K562 (cell line): ENCODE data around the gene CCL4. TPM values are rescaled to one million over a fixed set of nuclear protein-coding genes. Genes with fewer than 3 reads are reported as not detected.

Experiments used
- ATAC-seq: fragments of 200-7000 bp; cut with Tn5 transposase; 3 replicates; pipeline ENCODE4 v1.9.1; 2020; ENCODE audit warnings: moderate library complexity
- BruUV-seq: library from RNA; stranded (reverse); fragments of 400-500 nt; replicated peaks from 2 replicates; lab custom pipeline; 2021; lab: Mats Ljungman, UMichigan
- CTCF ChIA-PET: fragments of 300-600 bp; formaldehyde crosslinking; extraction: SDS; loops from one replicate; lab custom pipeline; 2021; ENCODE audit warnings: low intra/inter-chr PET ratio; lab: Yijun Ruan, JAX
- POLR2A ChIA-PET: fragments of 300-600, 350-650 bp; sonication (Branson Sonifier 250); formaldehyde crosslinking; extraction: SDS; loops from one replicate; lab custom pipeline; 2021; ENCODE audit warnings: antibody characterized with exemption, inconsistent platforms; lab: Yijun Ruan, JAX
- DNase-seq, 4 experiments: peaks; one replicate each; pipeline versions ENCODE4 v3.0.0 to v3.0.0-alpha.2; 2011 to 2018; ENCODE audit warnings: low spot score in 3 of 4, mixed read lengths in 3 of 4; ENCODE audit errors: extremely low read depth in 1 of 4
- FAIRE-seq: peaks from 2 replicates; lab custom pipeline; 2011; peaks lifted over from hg19 to GRCh38; lab: Jason Lieb, UNC
- H2AFZ ChIP-seq: 2 replicates; pipeline ENCODE4 v1.6.0; 2011; ENCODE audit warnings: low read depth, low read length, control low read depth, inconsistent platforms
- H3K27ac ChIP-seq: fragments of 200-600 bp; 3 replicates; pipeline ENCODE4 v1.8.0; 2011; ENCODE audit warnings: low read depth, mild to moderate bottlenecking, control low read depth, inconsistent platforms, low read length, moderate library complexity, mixed read lengths; ENCODE audit errors: extremely low read depth
- H3K27me3 ChIP-seq, 2 experiments: fragments of 300-600 bp in 1 of 2; 2 replicates in 1 of 2; 3 replicates in 1 of 2; pipeline versions ENCODE4 v1.6.0 to v1.8.0; 2011; ENCODE audit warnings: inconsistent platforms in 2 of 2, low read length in 2 of 2, mild to moderate bottlenecking in 1 of 2, mixed read lengths in 1 of 2, moderate library complexity in 1 of 2; ENCODE audit not compliant: control insufficient read depth in 2 of 2, insufficient read depth in 2 of 2
- H3K36me3 ChIP-seq: fragments of 300-600 bp; 3 replicates; pipeline ENCODE4 v1.8.0; 2011; ENCODE audit warnings: mild to moderate bottlenecking, low read length, inconsistent platforms; ENCODE audit not compliant: control insufficient read depth, insufficient read depth
- H3K4me1 ChIP-seq, 2 experiments: fragments of 200-600 bp in 1 of 2; replicated peaks in 1 of 2; 2 replicates in 1 of 2; 3 replicates in 1 of 2; pipeline versions ENCODE4 v1.5.1 to v1.8.0; 2011; ENCODE audit warnings: inconsistent platforms in 2 of 2, low read length in 2 of 2, mild to moderate bottlenecking in 1 of 2, mixed read lengths in 1 of 2, moderate library complexity in 1 of 2; ENCODE audit not compliant: control insufficient read depth in 2 of 2, insufficient read depth in 2 of 2
- H3K4me2 ChIP-seq: 2 replicates; pipeline ENCODE4 v1.6.1; 2011; ENCODE audit warnings: low read length, control low read depth, inconsistent platforms, mixed read lengths; ENCODE audit not compliant: insufficient read depth
- H3K4me3 ChIP-seq: fragments of 200-600 bp; sonication (generic), shearing (Covaris generic); 2 replicates; pipeline ENCODE4 v1.5.1; 2016; ENCODE audit warnings: control low read depth, inconsistent platforms
- H3K79me2 ChIP-seq: fragments of 200-600 bp; 3 replicates; pipeline ENCODE4 v1.8.0; 2011; ENCODE audit warnings: low read length, inconsistent platforms; ENCODE audit not compliant: control insufficient read depth, insufficient read depth
- H3K9ac ChIP-seq, 2 experiments: 2 replicates each; pipeline versions ENCODE4 v1.6.0 to v1.6.1; 2011; ENCODE audit warnings: low read depth in 2 of 2, low read length in 2 of 2, control low read depth in 1 of 2, inconsistent platforms in 1 of 2, mild to moderate bottlenecking in 1 of 2, mixed read lengths in 1 of 2; ENCODE audit not compliant: insufficient read depth in 1 of 2
- H3K9me1 ChIP-seq: one replicate; pipeline ENCODE4 v1.6.0; 2011; ENCODE audit warnings: inconsistent platforms, mild to moderate bottlenecking, low read length, moderate library complexity; ENCODE audit not compliant: control insufficient read depth, insufficient read depth
- H3K9me3 ChIP-seq: replicated peaks from 2 replicates; pipeline ENCODE4 v1.5.1; 2011; ENCODE audit warnings: low read depth, low read length, inconsistent platforms; ENCODE audit not compliant: control insufficient read depth, insufficient read depth
- H4K20me1 ChIP-seq: replicated peaks from 2 replicates; pipeline ENCODE4 v1.6.1; 2011; ENCODE audit warnings: low read length, inconsistent platforms, mixed read lengths; ENCODE audit not compliant: control insufficient read depth, insufficient read depth
- BRCA1 ChIP-seq, 2 experiments: fragments of 450-650 bp in 1 of 2; sonication (generic) in 1 of 2; formaldehyde crosslinking in 1 of 2; IDR thresholded peaks; 2 replicates each; pipeline versions ENCODE4 v1.5.0 to v1.6.1; 2017 to 2020; ENCODE audit warnings: mild to moderate bottlenecking in 1 of 2, missing genetic modification reagents in 1 of 2
- EGR1 ChIP-seq: fragments of 450-650 bp; conservative IDR thresholded peaks from 2 replicates; pipeline ENCODE4 v1.6.1; 2017; ENCODE audit warnings: mild to moderate bottlenecking
- EHMT2 ChIP-seq: fragments of 450-650 bp; IDR thresholded peaks from 2 replicates; pipeline ENCODE4 v1.6.1; 2018; ENCODE audit warnings: antibody characterized with exemption
- MEF2A ChIP-seq: IDR thresholded peaks from 2 replicates; pipeline ENCODE4 v1.6.1; 2011; ENCODE audit warnings: low read depth, mild to moderate bottlenecking, low read length, moderate library complexity; ENCODE audit not compliant: control insufficient read depth
- RAD21 ChIP-seq, 2 experiments: fragments of 250-450 bp in 1 of 2; fragments of 450-650 bp in 1 of 2; sonication (Bioruptor Pico) in 1 of 2; formaldehyde crosslinking in 1 of 2; IDR thresholded peaks in 1 of 2; conservative IDR thresholded peaks in 1 of 2; 2 replicates each; pipeline versions ENCODE4 v1.4.0 to v1.8.0; 2020 to 2022; ENCODE audit warnings: mild to moderate bottlenecking in 2 of 2, moderate library complexity in 1 of 2
- SMAD3 ChIP-seq: fragments of 450-650 bp; formaldehyde crosslinking; conservative IDR thresholded peaks from 2 replicates; pipeline ENCODE4 v1.4.0; 2020; ENCODE audit warnings: mild to moderate bottlenecking
- SMC3 ChIP-seq: conservative IDR thresholded peaks from 2 replicates; pipeline ENCODE4 v1.6.1; 2011; ENCODE audit warnings: low read depth, low read length, improper control_type of control experiment; ENCODE audit not compliant: insufficient read depth
- SUPT5H ChIP-seq: fragments of 450-650 bp; IDR thresholded peaks from 2 replicates; pipeline ENCODE4 v1.6.1; 2016
- ZNF263 ChIP-seq: sonication (generic); formaldehyde crosslinking; IDR thresholded peaks from 2 replicates; pipeline ENCODE4 v1.8.0; 2022; ENCODE audit warnings: mild to moderate bottlenecking, missing genetic modification reagents, borderline replicate concordance
- WGBS: fragments of 100-300 bp; shearing (Covaris generic); methylation state at CpG from one replicate; pipeline ENCODE4 v1.1.6; 2016; ENCODE audit warnings: low coverage, mixed read lengths; ENCODE audit not compliant: insufficient coverage; ENCODE audit errors: missing lambda C conversion rate; 5-methylcytosine and 5-hydroxymethylcytosine counted together
- in situ Hi-C: fragments of 300-500 bp; cut with MboI; formaldehyde crosslinking; loops from 4 replicates; pipeline ENCODE4 v1.15.0; 2018; ENCODE audit warnings: inconsistent platforms, mixed read lengths
- intact Hi-C: fragments of 100-400 bp; cut with micrococcal nuclease; formaldehyde crosslinking; loops from 2 replicates; pipeline ENCODE4 v1.14.2; 2022
- polyA plus RNA-seq, 8 experiments: library from polyadenylated mRNA; depleted of rRNA in 4 of 8; stranded (reverse) in 5 of 8; unstranded in 3 of 8; fragments of >200 nt; fragmentation: Nextera tagmentation in 2 of 8; fragmentation: Illumina TruSeq in 1 of 8; extraction: Ambion mirVana in 2 of 8; extraction: Trizol in 1 of 8; gene quantifications; 2 replicates each; pipeline versions ENCODE4 v1.2.1 to v1.2.3, GENCODE V29; 2011 to 2014; ENCODE audit warnings: inconsistent platforms in 1 of 8, missing spikeins in 1 of 8
- total RNA-seq, 7 experiments: library from RNA; depleted of rRNA in 6 of 7; stranded (reverse); fragments of >200 nt in 6 of 7; fragmentation: Illumina TruSeq in 2 of 7; extraction: Trizol in 2 of 7; gene quantifications; 2 replicates each; pipeline versions ENCODE4 v1.2.1 to v1.2.3, GENCODE V29; 2011 to 2021; ENCODE audit warnings: low replicate concordance in 1 of 7
- TF ChIP-seq, protein P1 (sequence below), 3 experiments: fragments of 200-800 bp in 1 of 3; sonication (Bioruptor generic) in 1 of 3; sonication (generic) in 1 of 3; formaldehyde crosslinking in 1 of 3; IDR thresholded peaks; 2 replicates each; pipeline versions ENCODE4 v1.6.1 to v1.8.0; 2016 to 2022; ENCODE audit warnings: mild to moderate bottlenecking in 2 of 3, missing compliant biosample characterization in 2 of 3, missing genetic modification characterization in 2 of 3, missing genetic modification reagents in 1 of 3
- TF ChIP-seq, protein P2 (sequence below), 2 experiments: fragments of 450-650 bp; formaldehyde crosslinking in 1 of 2; IDR thresholded peaks; 2 replicates each; pipeline versions ENCODE4 v1.4.0 to v1.6.1; 2014 to 2020; ENCODE audit warnings: mild to moderate bottlenecking in 2 of 2, borderline replicate concordance in 1 of 2, low read depth in 1 of 2

The CCL4 gene
- total and polyA plus RNA-seq, 9 of the 15 experiments (the other 6 are each of a cell fraction or from before 2014, with no cell fraction given) = 0.91 TPM; not detected in 8

DNA sequence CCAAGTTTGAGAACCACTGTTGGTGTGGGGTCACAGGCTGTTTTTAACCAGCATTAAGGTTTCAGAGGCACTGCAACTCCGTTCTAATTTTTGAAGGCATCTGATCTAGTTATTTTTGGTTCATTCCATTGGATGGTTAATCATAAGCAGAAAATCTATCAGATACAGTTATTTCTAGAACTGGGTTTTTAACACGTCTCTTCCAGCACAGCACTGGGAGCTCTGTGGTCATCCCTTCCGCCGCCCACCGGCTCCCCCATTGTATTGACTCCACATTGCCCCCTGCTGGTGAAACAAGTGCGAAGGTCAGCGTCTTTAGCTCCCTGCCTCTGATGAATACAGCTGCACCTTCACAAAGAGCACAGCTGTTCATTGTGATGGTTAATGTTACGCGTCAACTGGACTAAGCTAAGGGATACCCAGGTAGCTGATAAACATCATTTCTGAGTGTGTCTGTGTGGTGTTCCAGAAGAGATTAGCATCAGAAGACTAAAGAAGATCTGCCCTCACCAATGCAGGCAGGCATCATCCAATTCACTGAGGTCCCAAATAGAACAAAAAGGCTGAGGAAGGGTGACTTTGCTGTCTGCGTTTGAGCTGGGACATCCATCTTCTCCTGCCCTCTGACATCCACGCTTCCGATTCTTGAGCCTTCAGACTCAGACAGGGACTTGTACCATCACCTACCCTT, 31.1 kb upstream of the CCL4 start:
- H3K4me3 ChIP-seq = no peak overlapping the region
- POLR2A ChIA-PET = no interaction called here
- FAIRE-seq = no peak
- TF ChIP-seq SUPT5H (no peak), ZNF263 (CRISPR knock-in tag) (peak; percentile 62), BRCA1 (IDR thresholded peaks at IDR 0.05) (no peak), BRCA1 (CRISPR knock-in tag; IDR thresholded peaks at IDR 0.05) (no peak), SMAD3 (CRISPR knock-in tag) (no peak), EGR1 (peak; percentile 46), RAD21 (CRISPR knock-in tag; conservative IDR thresholded peaks at IDR 0.05 in 1 of 2, IDR thresholded peaks at IDR 0.05 in 1 of 2) (peak in 1 of 2 experiments; percentile 62; a peak in 2 of 4 replicates), MEF2A (no peak), SMC3 (peak; percentile 58), EHMT2 (peak; percentile 59; the same call in 1 of the 2 replicates)
- TF ChIP-seq, protein P1, sequence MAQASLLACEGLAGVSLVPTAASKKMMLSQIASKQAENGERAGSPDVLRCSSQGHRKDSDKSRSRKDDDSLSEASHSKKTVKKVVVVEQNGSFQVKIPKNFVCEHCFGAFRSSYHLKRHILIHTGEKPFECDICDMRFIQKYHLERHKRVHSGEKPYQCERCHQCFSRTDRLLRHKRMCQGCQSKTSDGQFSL (CRISPR knock-in tag; IDR thresholded peaks at IDR 0.05) = peak; percentile 44; the same call in 1 of the 2 replicates
- TF ChIP-seq, protein P1 (tag; IDR thresholded peaks at IDR 0.05) = 0 out of 4 replicates have a peak, but pooled peaks of 1 of the 2 experiments have one; percentile 28
- TF ChIP-seq, protein P2, sequence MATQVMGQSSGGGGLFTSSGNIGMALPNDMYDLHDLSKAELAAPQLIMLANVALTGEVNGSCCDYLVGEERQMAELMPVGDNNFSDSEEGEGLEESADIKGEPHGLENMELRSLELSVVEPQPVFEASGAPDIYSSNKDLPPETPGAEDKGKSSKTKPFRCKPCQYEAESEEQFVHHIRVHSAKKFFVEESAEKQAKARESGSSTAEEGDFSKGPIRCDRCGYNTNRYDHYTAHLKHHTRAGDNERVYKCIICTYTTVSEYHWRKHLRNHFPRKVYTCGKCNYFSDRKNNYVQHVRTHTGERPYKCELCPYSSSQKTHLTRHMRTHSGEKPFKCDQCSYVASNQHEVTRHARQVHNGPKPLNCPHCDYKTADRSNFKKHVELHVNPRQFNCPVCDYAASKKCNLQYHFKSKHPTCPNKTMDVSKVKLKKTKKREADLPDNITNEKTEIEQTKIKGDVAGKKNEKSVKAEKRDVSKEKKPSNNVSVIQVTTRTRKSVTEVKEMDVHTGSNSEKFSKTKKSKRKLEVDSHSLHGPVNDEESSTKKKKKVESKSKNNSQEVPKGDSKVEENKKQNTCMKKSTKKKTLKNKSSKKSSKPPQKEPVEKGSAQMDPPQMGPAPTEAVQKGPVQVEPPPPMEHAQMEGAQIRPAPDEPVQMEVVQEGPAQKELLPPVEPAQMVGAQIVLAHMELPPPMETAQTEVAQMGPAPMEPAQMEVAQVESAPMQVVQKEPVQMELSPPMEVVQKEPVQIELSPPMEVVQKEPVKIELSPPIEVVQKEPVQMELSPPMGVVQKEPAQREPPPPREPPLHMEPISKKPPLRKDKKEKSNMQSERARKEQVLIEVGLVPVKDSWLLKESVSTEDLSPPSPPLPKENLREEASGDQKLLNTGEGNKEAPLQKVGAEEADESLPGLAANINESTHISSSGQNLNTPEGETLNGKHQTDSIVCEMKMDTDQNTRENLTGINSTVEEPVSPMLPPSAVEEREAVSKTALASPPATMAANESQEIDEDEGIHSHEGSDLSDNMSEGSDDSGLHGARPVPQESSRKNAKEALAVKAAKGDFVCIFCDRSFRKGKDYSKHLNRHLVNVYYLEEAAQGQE (IDR thresholded peaks at IDR 0.05; ENCODE audit: borderline replicate concordance) = peak; percentile 37; the same call in 1 of the 2 replicates
- TF ChIP-seq, protein P2 (CRISPR knock-in tag; IDR thresholded peaks at IDR 0.05; ENCODE audit: low read depth) = no peak

More for the DNA sequence above, 31.1 kb upstream of the CCL4 start:
- in situ Hi-C loops (no loop called here), intact Hi-C loops (loop anchor here (5.0 to 10.0 kb wide), 2 partner anchors 105 to 228 kb away; no protein-coding TSS in a partner anchor)
- no peaks in the 10 kb centered on the region for H3K9me1 ChIP-seq
- no peak overlapping the region for H3K9ac ChIP-seq
- no peaks in the 10 kb centered on the region for H3K36me3 ChIP-seq
- no peak overlapping the region for H2AFZ ChIP-seq
- peaks cover 2 to 14% of the 10 kb centered on the region in 2 experiments; a peak in 4 of 5 replicates for H3K27me3 ChIP-seq
- under 1% methylated on average over 12 of the region's 12 CpGs for WGBS
- CTCF ChIA-PET = interaction anchor here (1.1 kb wide), 2 partner anchors 103 to 223 kb away, joined by 5 to 7 read pairs; no protein-coding TSS in a partner anchor
- ATAC-seq (peak; percentile 91), DNase-seq (peak; percentile 78 to 80 (median 78))
- H3K4me2 ChIP-seq = no peak overlapping the region
- H3K79me2 ChIP-seq = no peaks in the 10 kb centered on the region
- no peaks in the 10 kb centered on the region for H3K9me3 ChIP-seq
- H3K27ac ChIP-seq = no peak overlapping the region
- H4K20me1 ChIP-seq = no peaks in the 10 kb centered on the region
- no peaks in the 10 kb centered on the region; a peak in 1 of 5 replicates for H3K4me1 ChIP-seq
- BruUV-seq = no TSS peak
